NCI-H2227 (cell line): ENCODE measurements around the gene PIK3CA.
A peak's percentile ranks its signal among the peaks of the same experiment; 100 is the strongest.
"Not testable (repeated sequence)": the region's sequence is repeated elsewhere in the genome, so short reads cannot be mapped to it uniquely, and the experiment has no call there.

Experiments used
- DNase-seq: peaks from one replicate; lab custom pipeline; 2025; ENCODE audit not compliant: unreplicated experiment; lab: John Stamatoyannopoulos, UW

Gene PIK3CA

DNA sequence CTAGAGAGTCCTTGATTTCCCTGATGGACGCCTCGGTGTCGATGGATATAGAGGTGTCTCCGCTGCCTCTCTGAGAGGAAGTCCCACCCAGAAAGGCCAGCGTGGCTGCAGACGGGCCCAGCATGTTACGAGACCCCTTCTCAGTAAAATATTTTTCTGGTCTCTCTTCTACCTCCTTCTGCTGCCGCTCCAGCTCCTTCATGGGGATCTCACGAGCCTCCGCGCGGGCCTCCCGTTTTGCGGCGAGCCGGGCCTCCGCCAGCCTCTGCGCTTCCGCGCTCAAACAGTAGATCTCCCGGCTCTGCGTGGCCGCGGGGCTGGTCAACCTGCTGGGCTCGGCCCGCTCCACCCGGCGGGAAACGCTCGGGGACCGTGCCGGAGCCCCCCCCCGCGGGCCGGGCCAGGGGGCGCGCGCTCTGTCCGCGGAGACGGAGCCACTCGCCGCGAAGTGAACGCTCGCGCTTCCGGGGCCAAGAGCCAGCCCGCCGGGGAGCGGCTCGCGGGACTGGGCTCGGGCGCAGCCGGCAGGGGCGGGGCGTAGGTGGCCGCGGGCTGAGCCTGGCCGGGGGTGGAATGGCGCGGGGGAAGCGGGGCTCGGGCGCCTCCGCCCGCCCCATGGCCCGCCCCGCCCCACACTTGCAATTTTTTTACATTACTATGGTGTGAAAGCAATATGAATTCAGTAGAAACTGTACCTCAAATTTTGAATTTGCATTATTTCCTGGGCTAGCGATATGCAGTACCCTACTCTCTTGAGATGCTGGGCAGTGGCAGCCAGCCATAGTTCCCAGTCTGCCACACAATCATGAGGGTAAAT, 113.0 kb downstream of the PIK3CA start:
- DNase-seq, result peak; percentile 77

GRCh38 chr3:179263134-179263533, 115.0 kb downstream of the PIK3CA start:
- DNase-seq, result no peak

- DNase-seq, result no peak
Measured at GRCh38 chr3:179264449-179264848, 116.3 kb downstream of the PIK3CA start.

DNA sequence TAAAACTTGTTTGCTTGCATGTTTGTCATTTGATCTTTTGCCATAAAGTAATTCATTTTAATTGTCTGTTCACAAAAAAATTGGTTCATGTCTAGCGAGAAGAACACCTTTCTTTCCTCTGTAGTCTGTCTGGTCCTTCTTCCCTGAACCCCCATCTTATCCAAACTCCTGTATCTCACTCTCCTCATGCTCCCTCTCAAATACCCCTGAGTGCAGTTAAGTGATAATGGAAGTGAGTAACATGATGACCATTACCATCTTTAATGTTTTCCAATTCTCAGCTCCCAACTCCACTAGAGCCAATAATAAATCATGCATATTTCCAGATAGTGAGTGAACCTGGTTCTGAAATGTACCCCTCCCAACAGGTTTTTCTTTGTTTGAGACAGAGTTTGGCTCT, 116.9 kb downstream of the PIK3CA start:
- DNase-seq, result no peak

GRCh38 chr3:179265875-179266274, 117.7 kb downstream of the PIK3CA start:
- DNase-seq, result no peak

DNA sequence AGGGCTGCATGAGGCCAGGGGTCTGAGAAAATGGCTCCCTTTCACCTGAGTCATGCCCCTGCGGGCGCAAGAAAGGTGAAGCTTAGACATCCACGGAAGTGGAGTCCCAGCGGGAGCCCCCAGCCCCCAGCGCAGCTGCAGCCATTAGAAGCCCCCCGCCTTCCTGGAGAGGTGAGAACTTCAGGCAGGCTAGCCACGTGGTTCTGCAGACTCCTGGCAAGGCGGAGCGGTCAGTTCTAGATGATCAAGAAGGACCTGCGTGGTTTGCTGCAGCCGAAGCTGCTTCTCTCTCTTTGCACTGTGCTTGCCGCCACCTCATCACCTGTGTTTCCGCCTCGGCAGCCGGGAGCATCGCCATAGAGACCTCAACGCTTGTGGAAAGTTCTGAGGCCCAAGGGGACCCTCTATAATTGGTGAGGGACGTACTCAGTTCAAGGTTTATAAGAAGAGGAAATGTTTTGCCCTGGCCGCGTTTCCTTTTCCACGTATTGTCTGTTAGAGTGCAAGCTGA, 118.6 kb downstream of the PIK3CA start:
- DNase-seq, result no peak

GRCh38 chr3:179268400-179269051, 120.4 kb downstream of the PIK3CA start:
- no peak for DNase-seq

DNA sequence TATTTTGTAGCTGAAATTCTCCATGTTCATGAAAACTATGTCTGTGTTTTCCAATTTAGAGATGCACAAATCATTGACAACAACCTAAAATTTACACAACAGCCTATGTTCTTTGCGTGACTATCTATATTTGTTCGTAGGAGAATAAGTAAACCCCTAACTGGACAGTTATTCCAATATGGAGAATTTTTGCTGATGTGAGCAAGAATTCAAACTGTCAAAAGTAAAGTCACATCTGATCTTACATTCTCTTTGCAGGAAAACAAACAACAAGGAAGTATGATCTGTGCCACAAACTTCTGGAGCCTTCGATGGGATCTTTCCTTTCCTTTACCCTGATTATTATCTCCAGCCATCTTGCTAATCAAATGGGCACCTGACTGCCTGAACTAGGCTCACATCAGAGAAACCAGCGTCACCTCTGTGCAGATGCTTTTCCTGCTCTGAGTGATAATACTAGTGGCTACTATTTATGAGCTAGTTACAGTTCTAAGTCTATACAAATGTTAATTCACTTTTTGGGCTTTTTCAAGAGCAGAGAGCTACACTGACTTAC, 121.1 kb downstream of the PIK3CA start:
- DNase-seq, result no peak

DNA sequence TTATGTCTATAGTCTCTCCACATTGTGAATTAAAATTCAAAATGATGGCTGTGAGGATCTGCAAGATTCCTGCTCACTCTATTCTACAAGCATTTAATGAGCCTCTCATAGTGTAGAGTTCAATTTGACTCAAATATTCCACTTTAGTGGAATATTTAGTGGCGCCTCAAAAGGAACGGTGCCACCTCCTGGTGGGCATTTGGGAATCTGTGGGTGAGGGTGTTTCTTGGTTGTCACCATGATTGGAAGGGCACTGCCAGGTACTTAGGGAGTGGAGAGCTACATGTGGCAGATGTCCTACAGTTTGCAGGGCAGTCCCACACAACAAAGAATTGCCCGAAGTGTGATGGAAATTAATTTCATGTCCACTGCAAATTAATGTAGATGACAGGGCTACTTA, 124.2 kb downstream of the PIK3CA start:
- DNase-seq, result no peak

- not testable (repeated sequence) for DNase-seq
Measured at GRCh38 chr3:179274434-179274833, 126.3 kb downstream of the PIK3CA start.

DNA sequence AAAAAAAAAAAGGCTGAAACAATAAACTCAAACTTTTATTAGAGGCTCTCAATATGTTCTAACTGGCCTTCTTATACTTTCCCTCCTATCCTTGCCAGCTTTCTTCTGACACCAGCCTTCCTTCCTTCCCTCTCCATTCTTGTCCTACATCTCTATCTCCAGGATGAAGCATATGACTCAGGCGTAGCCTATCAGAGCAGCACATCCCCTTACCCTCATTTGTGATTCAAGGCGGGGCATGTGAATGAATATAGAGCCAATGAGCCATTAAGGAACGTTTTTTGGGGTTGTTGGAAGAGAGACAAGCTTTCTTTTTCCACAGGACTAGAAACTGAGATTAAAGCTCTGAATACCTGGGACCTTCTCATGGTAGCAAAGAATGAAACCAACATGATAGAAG, 127.8 kb downstream of the PIK3CA start:
- DNase-seq, result no peak

DNA sequence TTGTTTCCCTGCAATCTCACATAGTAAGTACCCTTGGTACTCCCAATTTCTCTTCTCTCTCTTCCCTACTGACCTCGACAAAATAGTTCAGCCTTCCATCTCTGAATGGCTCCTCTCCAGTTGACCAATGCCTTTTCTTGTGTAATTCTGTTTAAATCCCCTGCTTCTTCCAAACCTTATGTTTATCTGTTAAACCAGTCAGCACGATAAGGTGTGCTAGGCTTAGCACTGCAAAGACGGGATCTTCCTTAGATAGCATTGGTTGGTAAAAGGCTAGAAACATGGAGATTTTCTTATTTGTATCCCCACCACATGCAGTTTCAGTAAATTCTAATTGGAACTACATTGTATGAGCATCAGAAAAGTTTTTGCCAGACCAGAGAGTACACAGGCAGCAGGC, 128.6 kb downstream of the PIK3CA start:
- DNase-seq, result no peak

DNA sequence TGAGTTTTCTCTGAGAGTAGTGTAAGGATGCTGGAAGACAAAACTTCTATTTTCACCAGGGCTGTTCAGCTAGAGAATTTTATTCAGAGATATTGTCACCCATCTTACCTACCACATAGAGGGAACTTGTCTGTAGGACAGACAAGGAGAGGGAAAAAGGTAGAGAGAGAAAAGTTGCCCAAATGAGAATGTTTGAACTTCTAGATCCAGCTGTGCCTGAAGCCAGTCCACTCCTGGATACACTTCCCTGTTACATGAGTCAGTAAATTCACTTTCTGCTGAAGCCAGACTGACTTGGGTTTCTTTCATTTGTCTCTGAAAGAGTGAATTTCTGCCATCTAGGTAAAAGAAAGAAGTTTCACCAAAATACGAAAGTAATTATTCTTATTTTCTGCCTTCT, 130.0 kb downstream of the PIK3CA start:
- DNase-seq, result no peak

DNA sequence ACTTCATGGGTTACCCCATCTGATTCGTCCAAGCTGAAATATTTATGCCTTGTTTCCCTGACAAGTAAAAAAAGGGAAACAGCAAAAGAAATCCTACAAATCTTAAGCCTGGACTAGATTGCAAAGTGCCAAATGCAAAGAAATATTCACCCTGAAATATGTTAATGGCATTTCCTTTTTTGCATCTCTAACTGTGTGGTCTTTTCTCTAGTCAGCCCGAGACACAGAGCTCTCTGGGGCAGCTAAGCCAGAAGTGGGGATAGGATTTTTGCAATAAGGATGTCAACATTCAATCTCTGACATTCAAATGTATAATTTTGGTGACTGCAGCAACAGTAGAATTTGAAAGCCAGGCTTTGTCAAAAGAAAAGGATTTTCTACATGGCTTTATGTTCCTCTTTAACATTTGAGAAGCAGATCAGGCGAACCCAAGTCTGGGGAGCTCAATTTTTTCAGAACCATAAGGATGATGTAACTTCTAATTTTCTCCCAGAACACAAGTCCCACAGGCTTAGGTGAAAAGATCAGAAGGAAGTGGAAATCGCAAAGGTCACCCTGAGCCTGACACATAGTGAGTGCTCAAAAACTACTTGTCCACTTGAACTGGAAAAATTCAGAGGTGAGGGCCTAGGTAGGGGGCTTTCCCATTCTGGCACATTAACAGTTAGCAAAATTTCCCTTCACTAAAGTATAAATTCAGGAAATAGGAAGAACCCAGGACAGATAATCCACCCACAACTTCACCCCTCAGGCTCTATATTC, 131.0 kb downstream of the PIK3CA start:
- DNase-seq, result no peak

DNA sequence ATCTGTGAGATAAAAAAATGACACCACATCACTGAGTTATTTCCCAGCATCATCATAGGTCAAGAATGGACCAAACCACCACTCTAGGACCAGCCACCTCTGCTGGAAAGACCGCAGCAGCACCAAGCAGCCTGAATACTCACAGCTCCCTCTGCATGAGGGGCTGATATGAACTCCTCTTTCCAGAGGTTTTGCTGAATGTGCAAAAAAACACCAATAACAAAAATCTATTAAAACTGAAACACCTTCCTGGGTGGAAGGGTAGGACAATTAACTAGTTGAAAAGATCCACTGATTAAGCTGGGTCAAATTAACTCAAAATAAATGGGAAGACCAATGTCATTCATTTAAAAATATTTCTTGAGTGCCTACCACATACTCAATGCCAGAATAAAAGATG, 131.7 kb downstream of the PIK3CA start:
- no peak for DNase-seq

DNA sequence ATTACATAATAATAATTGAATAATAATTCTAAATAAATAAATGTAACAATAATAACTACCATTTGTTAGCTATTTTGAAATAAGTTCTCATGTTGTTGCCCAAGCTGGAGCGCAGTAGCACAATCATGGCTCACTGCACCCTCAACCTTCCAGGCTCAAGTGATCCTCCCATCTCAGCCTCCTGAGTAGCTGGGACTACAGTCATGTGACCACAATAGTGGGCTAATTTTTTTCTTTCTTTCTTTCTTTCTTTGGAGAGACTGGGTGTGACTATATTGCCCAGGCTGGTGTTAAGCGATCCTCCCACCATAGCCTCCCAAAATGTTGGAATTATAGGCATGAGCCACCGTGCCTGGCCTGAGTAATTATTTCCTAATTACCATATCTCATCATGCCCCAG, 133.7 kb downstream of the PIK3CA start:
- no peak for DNase-seq

DNA sequence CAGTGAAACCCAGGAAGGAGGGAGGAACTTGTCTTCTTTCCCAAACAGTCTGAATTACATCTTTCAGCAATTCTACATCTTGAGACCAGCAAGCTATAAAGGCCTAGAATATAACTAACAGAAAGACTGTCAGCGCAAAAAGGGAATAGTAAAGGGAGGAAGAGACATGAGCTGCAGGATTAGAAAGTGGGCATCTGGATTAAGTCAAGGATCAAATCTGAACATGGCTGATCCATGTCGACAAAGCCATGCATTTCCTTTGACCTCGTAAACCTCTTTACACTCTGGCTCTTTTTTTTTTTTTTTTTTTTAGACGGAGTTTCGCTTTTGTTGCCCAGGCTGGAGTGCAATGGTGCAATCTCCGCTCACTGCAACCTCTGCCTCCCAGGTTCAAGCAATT, 138.2 kb downstream of the PIK3CA start:
- DNase-seq, result no peak

DNA sequence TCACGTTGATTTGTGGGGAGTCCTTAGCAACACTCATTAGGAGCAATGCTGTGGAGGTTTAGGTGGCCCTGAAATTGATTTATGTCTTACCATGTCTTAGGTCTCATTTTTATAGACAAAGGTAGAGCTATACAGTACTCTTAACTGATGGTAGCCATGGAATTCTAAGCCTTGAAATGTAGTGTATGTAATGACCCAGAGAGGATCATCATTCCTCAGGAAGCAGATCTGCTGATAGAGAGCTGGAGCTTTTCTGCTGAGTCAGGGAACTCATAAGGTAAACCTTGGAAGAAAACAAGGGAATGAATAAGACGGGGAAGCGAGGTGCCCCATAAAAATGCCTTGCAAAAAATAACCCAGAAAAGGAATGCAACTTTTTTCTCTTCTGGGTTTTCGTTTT, 140.7 kb downstream of the PIK3CA start:
- DNase-seq, result no peak

DNA sequence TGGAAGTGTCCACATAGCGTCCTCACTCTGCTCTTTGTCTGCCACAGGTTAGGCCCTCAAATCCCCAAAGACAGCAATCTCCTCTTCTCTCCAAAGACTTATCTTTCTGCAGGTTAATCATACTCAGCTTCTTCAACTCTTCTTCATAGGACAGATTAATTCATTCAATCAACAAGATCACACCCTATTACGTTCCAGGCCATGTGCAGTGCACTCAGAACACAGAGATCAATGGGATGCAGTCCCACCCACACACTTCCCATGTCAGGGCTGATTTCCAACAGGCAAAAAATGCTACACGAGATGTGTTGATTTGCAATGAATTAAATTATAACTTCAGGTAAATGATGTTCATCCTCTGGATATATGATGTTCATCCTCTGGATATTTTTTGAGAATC, 141.1 kb downstream of the PIK3CA start:
- no peak for DNase-seq
